Cortex of kidney (tissue), 1 donor: ENCODE measurements around the gene OR51T1.

Experiments
- DNase-seq: peaks from one replicate; lab custom pipeline; 2025; lab: John Stamatoyannopoulos, UW

Gene OR51T1

DNA sequence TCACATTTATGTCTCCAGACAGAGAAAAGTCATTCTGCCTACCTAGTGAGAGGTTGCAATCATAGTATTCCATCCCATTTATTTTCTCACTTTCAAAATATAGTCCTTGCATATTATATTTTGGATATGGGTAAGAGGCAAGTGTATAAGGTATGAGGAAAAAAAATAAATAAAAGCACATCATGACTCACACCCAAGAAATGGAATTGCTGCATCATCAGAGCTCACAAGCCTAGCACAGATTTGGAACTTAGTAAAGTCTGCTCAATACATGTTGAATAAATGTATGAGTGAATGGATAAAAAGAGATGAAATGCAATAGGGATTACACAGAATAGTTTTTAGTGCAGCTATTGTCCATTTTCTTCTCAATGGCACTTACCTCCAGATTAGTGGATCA is 44.9 kb downstream of the OR51T1 start:
- no peak for DNase-seq
